GM03348 (cell line): ENCODE measurements around the gene CEP57.
"Not testable (repeated sequence)": the region's sequence is repeated elsewhere in the genome, so short reads cannot be mapped to it uniquely, and the experiment has no call there.

Experiments used
- DNase-seq: peaks from one replicate; pipeline ENCODE4 v3.0.0; 2012; ENCODE audit warnings: low spot score

The CEP57 gene

DNA sequence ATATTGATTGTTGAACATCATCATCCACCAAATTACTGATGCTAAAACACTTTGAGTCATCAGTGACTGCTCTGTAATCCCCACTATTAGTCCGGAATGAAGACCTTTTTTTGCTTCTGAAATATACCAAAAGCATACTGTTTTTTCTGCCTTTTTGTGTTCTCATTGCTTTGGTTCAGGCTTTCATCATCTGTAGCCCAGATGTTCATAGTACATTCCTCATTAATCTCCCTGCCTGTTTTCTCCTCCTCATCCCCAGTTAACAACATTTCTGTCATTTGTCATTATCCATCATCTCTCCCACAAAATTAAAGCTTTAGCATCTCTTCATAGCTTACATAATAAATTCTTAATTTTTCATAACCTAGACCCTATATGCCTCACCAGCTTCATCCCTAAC lies 9.2 kb downstream of the CEP57 start:
- DNase-seq, result peak; percentile 20

GRCh38 chr11:95800438-95800837 lies 10.1 kb downstream of the CEP57 start:
- DNase-seq, result no peak

DNA sequence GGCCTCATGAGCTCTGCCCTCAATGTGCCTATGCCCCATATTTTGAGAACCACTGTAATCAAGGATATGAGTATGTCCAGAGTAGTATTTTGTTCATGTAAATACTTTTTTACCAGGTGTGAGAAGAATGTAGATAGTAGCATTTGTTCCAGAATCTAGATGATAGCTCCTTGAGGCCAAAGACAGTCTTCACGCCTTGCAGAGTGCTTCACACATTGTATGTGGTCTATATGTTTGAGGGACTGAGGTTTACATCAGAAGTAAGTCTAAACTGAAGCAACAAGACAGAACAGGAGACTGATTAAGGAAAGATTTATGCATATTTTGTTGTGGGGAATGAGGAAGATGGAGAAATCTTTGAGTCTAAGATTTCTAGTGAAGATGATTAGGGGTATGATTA lies 12.5 kb downstream of the CEP57 start:
- no peak for DNase-seq

DNA sequence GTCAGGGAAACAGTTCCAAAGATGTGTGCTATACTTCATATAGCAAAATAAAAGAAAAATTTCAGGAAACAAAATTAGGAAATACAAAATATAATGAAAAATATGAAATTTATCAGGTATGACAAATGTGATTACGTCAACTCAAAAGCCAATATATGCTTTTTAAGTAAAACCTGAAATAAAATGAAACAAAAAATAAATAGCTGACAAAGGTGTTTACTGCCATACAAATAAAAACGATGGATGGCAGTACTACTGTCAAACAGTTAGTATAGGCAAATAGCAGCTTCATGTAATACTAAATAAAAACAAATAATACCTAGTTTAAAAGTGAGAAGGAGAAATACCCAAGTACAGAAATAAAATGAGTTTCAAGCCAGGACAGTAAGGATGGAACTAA lies 13.7 kb downstream of the CEP57 start:
- DNase-seq, result no peak

DNA sequence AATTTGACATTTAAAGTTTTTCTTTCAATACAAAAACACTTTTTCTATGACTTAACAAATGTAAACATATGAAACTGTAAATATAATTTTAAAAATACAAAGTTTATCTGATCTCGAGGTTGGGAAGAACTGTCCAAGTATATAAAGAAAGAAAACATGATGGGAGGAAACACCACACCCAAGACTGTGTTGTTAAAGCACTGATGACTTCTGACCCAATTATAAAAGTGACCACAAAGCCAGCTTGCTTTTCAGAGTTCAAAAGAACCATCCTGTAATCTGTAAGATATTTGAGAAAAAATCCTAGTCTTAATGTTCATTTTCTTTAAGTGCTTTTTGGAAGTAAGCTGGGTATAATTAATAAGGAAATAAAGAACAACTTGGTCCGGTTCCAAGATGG lies 15.6 kb downstream of the CEP57 start:
- DNase-seq, result no peak

DNA sequence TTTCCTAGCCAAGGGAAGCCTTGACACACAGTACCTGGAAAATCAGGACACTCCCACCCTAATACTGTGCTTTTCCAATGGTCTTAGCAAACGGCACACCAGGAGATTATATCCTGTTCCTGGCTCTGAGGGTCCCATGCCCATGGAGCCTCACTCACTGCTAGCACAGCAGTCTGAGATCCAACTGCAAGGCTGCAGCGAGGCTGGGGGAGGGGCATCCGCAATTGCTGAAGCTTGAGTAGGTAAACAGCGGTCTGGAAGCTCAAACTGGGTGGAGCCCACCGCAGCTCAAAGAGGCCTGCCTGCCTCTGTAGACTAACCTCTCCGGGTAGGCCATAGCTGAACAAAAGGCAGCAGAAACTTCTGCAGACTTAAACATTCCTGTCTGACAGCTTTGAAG lies 16.2 kb downstream of the CEP57 start:
- not testable (repeated sequence) for DNase-seq

GRCh38 chr11:95811052-95811451 lies 20.8 kb downstream of the CEP57 start:
- DNase-seq, result not testable (repeated sequence)

DNA sequence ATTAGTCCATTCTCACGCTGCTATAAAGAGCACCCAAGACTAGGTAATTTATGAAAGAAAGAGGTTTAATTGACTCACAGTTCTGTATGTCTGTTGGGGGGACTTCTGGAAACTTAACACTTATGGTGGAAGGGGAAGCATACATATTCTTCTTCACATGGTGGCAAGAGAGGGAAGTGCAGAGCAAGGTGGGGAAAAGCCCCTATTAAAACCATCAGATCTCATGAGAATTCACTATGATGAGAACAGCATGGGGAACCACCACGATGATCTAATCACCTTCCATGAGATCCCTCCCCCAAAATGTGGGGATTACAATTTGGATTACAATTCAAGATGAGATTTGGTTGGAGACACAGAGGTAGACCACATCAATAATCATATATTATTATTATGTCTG lies 25.7 kb downstream of the CEP57 start:
- DNase-seq, result no peak

GRCh38 chr11:95821640-95822039 lies 31.3 kb downstream of the CEP57 start:
- peak; percentile 16 for DNase-seq

GRCh38 chr11:95827696-95828095 lies 37.4 kb downstream of the CEP57 start:
- no peak for DNase-seq

DNA sequence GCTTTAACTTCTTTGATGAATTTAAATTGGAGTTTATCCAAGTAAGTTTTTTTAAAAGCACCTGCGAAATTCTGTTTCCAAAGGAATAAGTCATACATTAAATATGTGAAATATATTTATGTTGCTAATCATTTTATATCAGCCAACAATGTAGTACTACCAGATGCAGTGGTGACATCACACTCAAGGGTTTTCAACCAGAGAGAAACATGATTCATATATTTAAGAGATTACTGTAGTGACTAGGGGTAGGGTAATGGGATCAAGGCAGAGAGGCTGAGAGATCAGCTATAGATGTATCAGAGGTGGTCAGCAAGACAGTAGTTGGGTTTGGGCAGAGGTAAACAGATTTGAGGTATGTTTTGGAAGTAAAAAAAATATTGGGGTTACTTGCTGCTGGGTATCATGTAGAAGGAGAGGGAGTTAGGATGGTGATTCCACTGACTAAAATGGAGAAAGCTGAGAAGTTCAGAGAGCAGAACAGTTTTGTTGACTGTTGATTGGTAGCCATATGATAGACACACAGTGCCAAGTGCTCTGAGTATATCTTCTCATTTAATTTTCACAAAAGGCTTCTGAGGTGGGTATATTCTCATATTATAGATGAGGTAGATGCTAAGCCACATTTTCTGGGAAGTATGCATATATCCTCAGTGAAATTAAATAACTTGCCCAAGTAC lies 39.4 kb downstream of the CEP57 start:
- peak; percentile 10 for DNase-seq

DNA sequence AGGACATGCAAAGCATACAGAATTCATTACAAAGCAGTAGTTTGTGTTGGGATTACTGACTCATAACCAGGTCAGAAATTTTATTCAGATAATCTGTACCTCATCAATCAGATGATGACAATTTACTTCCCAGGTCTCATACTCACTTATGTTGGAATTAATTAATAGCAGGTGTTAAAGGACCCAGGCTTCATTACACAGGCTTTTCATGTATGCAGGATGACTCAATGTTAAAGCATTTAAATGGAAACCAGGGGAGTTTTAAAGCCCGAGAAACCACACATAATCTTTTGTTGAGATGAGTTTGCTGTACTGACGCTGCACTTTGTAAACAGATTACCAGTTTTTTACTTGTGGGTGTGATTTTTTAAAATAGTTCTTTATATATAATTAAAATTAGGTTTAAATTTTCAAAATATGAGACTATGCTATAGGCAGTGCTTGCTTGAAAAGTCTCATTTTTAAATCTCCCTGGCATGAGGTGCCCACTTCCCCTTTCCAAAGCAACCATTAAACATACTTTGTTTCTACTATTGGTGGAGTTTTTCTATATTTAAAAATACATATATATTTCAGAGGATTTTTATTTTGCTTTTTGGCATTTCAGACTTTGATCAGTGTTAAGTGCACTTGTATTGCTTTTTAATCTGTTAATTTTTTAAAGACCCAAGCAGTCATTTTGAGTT lies 41.0 kb downstream of the CEP57 start:
- DNase-seq, result peak; percentile 63

- no peak for DNase-seq
Measured at GRCh38 chr11:95832763-95833162, 42.5 kb downstream of the CEP57 start.

GRCh38 chr11:95833378-95833777 lies 43.1 kb downstream of the CEP57 start:
- DNase-seq, result no peak

GRCh38 chr11:95835351-95835750 lies 45.1 kb downstream of the CEP57 start:
- no peak for DNase-seq

GRCh38 chr11:95835768-95836488 lies 45.6 kb downstream of the CEP57 start:
- peak; percentile 70 for DNase-seq

DNA sequence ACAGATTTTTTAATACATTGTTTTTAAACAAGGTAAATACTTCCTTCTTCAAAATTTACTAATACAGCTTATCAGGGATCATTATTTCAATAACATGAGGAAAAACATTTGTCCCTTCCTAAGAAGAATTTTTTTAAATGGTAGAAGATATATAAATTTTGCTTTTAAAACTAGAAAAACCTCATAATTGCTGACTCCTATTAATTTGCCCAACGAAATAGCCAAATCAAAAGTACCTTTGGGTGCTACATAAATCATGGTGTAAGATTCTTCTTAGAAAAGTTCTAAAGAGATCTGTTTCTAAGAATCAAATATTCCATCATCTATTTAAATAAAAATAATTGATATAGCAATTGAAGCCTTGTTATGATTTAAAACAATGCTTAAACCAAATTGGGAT lies 54.9 kb downstream of the CEP57 start:
- DNase-seq, result no peak

GRCh38 chr11:95849087-95849825 lies 59.0 kb downstream of the CEP57 start:
- DNase-seq, result peak; percentile 55

DNA sequence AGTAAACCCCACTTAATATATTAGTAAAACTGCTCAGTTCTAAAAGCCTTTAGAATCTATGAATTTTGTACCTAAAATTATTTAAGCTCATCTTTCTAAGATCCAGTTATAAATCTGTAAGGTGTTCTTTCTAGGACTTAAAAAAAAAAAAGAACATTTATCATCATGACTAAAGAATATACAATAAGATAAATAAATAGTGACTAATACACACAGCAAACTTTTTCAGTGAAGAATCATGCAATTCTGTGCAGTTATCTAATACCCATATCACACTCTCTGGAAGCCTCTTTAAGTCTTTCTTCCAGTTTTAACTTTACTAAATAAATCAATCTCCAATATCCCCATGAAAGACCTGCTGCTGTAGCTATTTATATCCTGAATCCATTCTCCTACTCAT lies 59.8 kb downstream of the CEP57 start:
- DNase-seq, result no peak

- DNase-seq, result no peak
Measured at GRCh38 chr11:95853138-95853537, 62.8 kb downstream of the CEP57 start.

- DNase-seq, result no peak
Measured at GRCh38 chr11:95853862-95854261, 63.6 kb downstream of the CEP57 start.

GRCh38 chr11:95854362-95854761 lies 64.1 kb downstream of the CEP57 start:
- not testable (repeated sequence) for DNase-seq

- not testable (repeated sequence) for DNase-seq
Measured at GRCh38 chr11:95860024-95860423, 69.7 kb downstream of the CEP57 start.
